Measurements from ENCODE around the gene CAMSAP2.

Gene CAMSAP2

GRCh38 chr1:200708769-200709168 is 29.9 kb upstream of the CAMSAP2 start:
- H3K36me3 ChIP-seq: no peaks in the 10 kb centered on the region
- no peak for TF ChIP-seq Cebpa-rat (IDR thresholded peaks at IDR 0.05)
- no peaks in the 10 kb centered on the region for H4K20me1 ChIP-seq
- H3K4me3 ChIP-seq: no peak overlapping the region
- no peak overlapping the region for H3K4me2 ChIP-seq
- no peak overlapping the region for H3K9ac ChIP-seq
- no peaks in the 10 kb centered on the region for H3K4me1 ChIP-seq
- H3K27ac ChIP-seq: no peak overlapping the region
- H3K27me3 ChIP-seq: no peaks in the 10 kb centered on the region
- no peaks in the 10 kb centered on the region for H3K9me3 ChIP-seq

DNA sequence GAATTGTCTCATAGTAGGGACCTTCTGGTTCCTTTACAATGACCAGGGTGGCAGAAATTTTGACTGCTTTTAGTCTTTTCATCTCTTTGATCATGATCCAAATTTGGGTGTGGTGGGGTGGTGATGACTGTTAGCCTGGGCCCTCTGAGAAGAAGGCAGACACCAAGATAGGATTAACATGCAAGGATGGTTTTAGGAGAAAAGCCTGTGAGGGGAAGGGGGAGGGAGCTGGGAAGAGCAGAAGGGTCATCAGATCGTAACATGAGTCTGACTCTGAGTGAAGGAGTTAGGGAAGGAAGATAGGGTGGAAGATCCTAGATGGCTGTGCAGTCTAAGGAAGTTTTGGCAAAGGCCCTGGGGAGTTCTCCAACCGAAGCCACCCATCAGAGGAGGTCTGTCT is 28.5 kb upstream of the CAMSAP2 start:
- no peaks in the 10 kb centered on the region for H3K9me3 ChIP-seq
- no peak overlapping the region for H3K9ac ChIP-seq
- no peaks in the 10 kb centered on the region for H3K4me1 ChIP-seq
- H3K4me2 ChIP-seq: no peak overlapping the region
- H3K27ac ChIP-seq: no peak overlapping the region
- no peak for TF ChIP-seq Cebpa-rat (IDR thresholded peaks at IDR 0.05)
- no peaks in the 10 kb centered on the region for H3K36me3 ChIP-seq
- no peaks in the 10 kb centered on the region for H4K20me1 ChIP-seq
- no peak overlapping the region for H3K4me3 ChIP-seq
- no peaks in the 10 kb centered on the region for H3K27me3 ChIP-seq

DNA sequence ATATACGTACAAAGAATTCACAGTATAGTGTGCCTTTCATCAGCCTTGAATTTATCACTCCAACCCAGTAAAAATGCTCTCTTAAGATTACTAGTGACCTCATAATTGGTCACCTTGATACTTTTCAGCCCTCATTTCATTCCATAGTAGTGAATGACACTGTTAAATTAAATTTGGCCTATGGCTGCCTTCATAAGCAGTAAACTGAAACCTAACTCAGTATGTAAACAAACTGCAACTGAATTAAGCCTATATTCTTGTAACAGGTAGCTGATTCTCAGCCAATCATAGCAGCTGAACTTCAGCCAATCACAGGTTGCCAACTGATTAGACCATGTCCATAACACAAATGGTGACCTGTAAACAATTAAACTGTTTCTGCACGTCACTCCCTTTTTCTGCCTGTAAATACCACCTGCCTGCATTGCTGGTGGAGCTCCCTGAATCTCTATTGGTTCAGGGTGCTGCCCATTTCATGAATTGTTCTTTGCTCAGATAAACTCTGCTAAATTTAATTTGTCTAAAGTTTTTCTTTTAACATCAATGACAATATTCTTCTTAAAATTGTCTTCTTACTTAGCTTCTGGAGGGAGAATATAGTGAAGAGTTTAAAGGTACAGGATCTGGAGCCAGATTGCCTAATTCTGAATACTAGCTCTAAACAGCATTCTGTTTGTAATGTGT is 24.0 kb upstream of the CAMSAP2 start:
- H3K4me1 ChIP-seq: no peaks in the 10 kb centered on the region
- no peak overlapping the region for H3K4me3 ChIP-seq
- no peaks in the 10 kb centered on the region for H3K9me3 ChIP-seq
- H4K20me1 ChIP-seq: no peaks in the 10 kb centered on the region
- no peak overlapping the region for H3K27ac ChIP-seq
- no peaks in the 10 kb centered on the region for H3K27me3 ChIP-seq
- H3K9ac ChIP-seq: no peak overlapping the region
- no peaks in the 10 kb centered on the region for H3K36me3 ChIP-seq
- TF ChIP-seq Cebpa-rat (IDR thresholded peaks at IDR 0.05): no peak
- H3K4me2 ChIP-seq: no peak overlapping the region

DNA sequence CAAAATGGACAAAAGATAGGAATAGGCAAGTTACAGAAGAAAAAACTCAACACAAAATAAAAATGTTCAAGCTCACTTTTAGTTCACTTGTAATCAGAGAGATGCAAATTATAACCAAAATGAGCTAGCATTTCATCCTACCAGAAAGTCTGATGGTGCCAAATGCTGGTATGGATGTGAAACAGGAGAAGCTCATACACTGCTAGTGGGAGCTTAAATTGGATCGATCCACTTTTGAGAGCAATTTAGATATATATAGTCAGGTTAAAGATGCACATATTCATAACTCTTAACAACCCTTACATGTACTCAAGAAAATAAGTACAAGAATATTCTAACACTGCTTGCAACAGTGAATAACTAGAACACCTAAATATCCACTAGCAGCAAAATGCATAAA is 18.5 kb upstream of the CAMSAP2 start:
- H3K9me3 ChIP-seq: no peaks in the 10 kb centered on the region
- no peak overlapping the region for H3K4me2 ChIP-seq
- H3K9ac ChIP-seq: no peak overlapping the region
- H3K27me3 ChIP-seq: no peaks in the 10 kb centered on the region
- no peak overlapping the region for H3K4me3 ChIP-seq
- TF ChIP-seq Cebpa-rat (IDR thresholded peaks at IDR 0.05): no peak
- H4K20me1 ChIP-seq: no peaks in the 10 kb centered on the region
- no peaks in the 10 kb centered on the region for H3K4me1 ChIP-seq
- H3K36me3 ChIP-seq: no peaks in the 10 kb centered on the region
- H3K27ac ChIP-seq: no peak overlapping the region

DNA sequence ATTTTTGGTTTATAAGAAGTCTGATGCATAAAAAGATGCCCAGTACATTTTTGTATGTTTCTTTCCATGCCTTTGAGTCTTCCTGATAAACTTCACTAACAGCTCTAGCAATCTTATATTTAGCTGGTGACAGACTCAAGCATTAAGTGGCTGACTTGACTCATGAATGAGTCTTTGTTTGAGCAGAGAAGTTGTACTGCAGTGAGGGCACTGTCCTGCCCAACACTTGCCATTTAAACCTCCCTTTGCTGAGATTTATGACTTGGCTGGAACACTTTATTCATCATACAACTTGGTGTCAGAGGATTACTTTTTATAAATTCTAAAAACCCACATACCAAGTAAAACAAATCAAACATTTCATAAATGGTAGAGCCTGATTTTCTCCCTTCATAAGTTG is 14.6 kb upstream of the CAMSAP2 start:
- no peaks in the 10 kb centered on the region for H4K20me1 ChIP-seq
- H3K4me1 ChIP-seq: no peaks in the 10 kb centered on the region

DNA sequence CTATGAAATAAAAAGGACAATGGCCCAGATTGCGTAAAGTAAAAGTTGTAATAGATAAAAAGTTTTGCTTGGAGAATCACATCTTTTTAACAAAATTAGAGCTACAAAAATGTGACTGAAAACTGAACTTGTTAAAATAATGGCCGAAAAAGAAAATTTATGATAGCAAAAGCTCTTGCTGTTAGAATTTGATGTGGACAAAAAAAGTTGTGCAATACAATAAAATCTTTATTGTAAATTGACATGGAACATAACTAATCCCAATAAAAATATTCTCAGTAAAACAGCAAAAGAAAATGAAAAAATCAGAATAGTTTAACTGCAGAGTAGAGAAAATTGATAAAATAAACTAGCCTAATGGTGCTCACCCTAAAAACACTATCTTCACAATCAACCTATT is 11.4 kb upstream of the CAMSAP2 start:
- Histone ChIP-seq H3K9ac (no peak overlapping the region), H4K20me1 (no peaks in the 10 kb centered on the region), H3K4me3 (no peak overlapping the region), H3K9me3 (no peaks in the 10 kb centered on the region), H3K36me3 (no peaks in the 10 kb centered on the region), H3K4me1 (no peaks in the 10 kb centered on the region), H3K4me2 (no peak overlapping the region), H3K27ac (no peak overlapping the region), H3K27me3 (no peaks in the 10 kb centered on the region)
- no peak for TF ChIP-seq Cebpa-rat (IDR thresholded peaks at IDR 0.05)

More for the DNA sequence above, 14.6 kb upstream of the CAMSAP2 start:
- no peak overlapping the region for H3K4me2 ChIP-seq
- H3K27ac ChIP-seq: no peak overlapping the region
- no peaks in the 10 kb centered on the region for H3K36me3 ChIP-seq
- H3K4me3 ChIP-seq: no peak overlapping the region
- TF ChIP-seq Cebpa-rat (IDR thresholded peaks at IDR 0.05): no peak
- no peak overlapping the region for H3K9ac ChIP-seq
- H3K9me3 ChIP-seq: no peaks in the 10 kb centered on the region
- no peaks in the 10 kb centered on the region for H3K27me3 ChIP-seq

DNA sequence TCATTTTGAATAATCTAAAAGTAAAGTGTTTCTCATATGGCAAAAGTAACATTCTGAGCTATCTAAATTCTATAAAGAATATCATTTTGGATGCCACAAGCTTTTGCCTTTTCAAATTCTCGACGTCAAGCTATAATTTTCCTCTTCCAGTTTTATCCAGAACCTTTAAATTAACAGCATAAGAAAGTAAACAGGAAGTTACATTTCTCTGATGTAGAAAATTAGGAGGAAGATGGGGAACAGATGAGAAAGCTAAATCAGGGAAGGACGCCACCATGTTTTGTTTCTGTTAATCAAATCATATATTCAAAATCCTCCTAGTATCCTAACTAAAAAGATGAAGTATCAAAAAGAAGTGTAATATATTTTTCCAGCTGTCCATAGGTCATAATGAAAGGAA is 8.8 kb upstream of the CAMSAP2 start:
- no peak overlapping the region for H3K4me3 ChIP-seq
- no peaks in the 10 kb centered on the region for H3K9me3 ChIP-seq
- no peaks in the 10 kb centered on the region for H3K4me1 ChIP-seq
- H4K20me1 ChIP-seq: no peaks in the 10 kb centered on the region
- no peak for TF ChIP-seq Cebpa-rat (IDR thresholded peaks at IDR 0.05)
- no peak overlapping the region for H3K9ac ChIP-seq
- no peaks in the 10 kb centered on the region for H3K36me3 ChIP-seq
- no peak overlapping the region; the same call in 1 of the 2 replicates for H3K4me2 ChIP-seq
- no peak overlapping the region for H3K27ac ChIP-seq
- no peaks in the 10 kb centered on the region for H3K27me3 ChIP-seq

GRCh38 chr1:200731654-200732332 is 6.9 kb upstream of the CAMSAP2 start:
- no peak overlapping the region for H3K27ac ChIP-seq
- no peak overlapping the region for H3K4me2 ChIP-seq
- H3K9me3 ChIP-seq: no peaks in the 10 kb centered on the region
- no peaks in the 10 kb centered on the region for H3K36me3 ChIP-seq
- no peak overlapping the region for H3K4me3 ChIP-seq
- H3K27me3 ChIP-seq: no peaks in the 10 kb centered on the region
- TF ChIP-seq Cebpa-rat (IDR thresholded peaks at IDR 0.05): no peak
- no peak overlapping the region for H3K9ac ChIP-seq
- H3K4me1 ChIP-seq: no peaks in the 10 kb centered on the region
- no peaks in the 10 kb centered on the region for H4K20me1 ChIP-seq

DNA sequence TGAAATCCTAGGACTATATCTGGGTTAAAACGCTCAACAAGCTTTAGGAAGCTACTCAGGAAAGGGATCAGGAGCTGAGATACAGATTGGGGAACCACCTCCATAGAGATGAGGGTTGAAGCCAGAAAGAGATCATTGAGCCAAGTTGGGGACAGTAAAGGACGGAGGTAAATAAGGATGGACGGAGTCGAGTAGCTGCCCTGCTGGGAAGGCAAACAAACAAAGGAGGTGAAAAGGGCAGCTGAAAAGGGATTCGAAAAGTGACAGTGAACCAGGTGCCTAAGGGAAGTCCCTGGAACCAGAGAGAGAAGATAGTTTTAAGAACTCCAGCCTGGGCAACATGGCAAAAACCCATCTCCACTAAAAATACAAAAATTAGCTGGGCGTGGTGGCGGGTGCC is 6.3 kb upstream of the CAMSAP2 start:
- no peak for TF ChIP-seq Cebpa-rat (IDR thresholded peaks at IDR 0.05)
- Histone ChIP-seq H3K9ac (no peak overlapping the region), H3K4me3 (no peak overlapping the region), H3K4me2 (no peak overlapping the region), H3K4me1 (no peaks in the 10 kb centered on the region), H3K27ac (no peak overlapping the region), H3K9me3 (no peaks in the 10 kb centered on the region), H3K36me3 (no peaks in the 10 kb centered on the region), H4K20me1 (no peaks in the 10 kb centered on the region), H3K27me3 (no peaks in the 10 kb centered on the region)

DNA sequence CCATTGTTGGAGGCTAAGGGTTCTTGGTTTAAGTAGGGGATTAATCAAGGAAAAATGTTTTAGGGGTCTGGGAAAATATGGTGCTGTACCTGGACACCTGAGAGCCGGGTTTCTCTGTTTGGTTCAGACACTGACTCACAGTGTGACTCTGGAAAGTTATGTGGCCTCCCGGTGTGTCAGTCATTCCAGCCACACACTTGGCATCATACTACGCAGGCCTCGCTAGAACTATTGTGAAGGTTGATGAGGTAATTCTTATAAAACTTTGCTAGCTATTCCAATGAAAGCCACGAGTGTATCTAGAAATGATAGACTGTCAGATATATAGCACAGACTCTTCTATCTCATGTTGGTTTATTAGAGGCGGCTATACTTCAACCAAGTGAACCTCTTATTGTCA is 4.8 kb upstream of the CAMSAP2 start:
- Histone ChIP-seq H3K27me3 (no peaks in the 10 kb centered on the region), H4K20me1 (no peaks in the 10 kb centered on the region), H3K4me1 (peaks cover 6% of the 10 kb centered on the region), H3K9ac (no peak overlapping the region), H3K4me3 (no peak overlapping the region), H3K4me2 (no peak overlapping the region), H3K9me3 (no peaks in the 10 kb centered on the region), H3K36me3 (no peaks in the 10 kb centered on the region), H3K27ac (no peak overlapping the region)
- no peak for TF ChIP-seq Cebpa-rat (IDR thresholded peaks at IDR 0.05)

Measured in BLaER1 (cell line).